Activated CD8-positive, alpha-beta memory T cell treated with anti-CD3 and anti-CD28 coated beads, Interleukin-2, amount 50 U/mL, for 4 hours (primary cell): Measurements from ENCODE around the gene TCEA2.
A peak's percentile ranks its signal among the peaks of the same experiment; 100 is the strongest.

ENCODE experiments used
- DNase-seq: peaks from one replicate; pipeline ENCODE4 v3.0.0-alpha.2; 2020

The TCEA2 gene

DNA sequence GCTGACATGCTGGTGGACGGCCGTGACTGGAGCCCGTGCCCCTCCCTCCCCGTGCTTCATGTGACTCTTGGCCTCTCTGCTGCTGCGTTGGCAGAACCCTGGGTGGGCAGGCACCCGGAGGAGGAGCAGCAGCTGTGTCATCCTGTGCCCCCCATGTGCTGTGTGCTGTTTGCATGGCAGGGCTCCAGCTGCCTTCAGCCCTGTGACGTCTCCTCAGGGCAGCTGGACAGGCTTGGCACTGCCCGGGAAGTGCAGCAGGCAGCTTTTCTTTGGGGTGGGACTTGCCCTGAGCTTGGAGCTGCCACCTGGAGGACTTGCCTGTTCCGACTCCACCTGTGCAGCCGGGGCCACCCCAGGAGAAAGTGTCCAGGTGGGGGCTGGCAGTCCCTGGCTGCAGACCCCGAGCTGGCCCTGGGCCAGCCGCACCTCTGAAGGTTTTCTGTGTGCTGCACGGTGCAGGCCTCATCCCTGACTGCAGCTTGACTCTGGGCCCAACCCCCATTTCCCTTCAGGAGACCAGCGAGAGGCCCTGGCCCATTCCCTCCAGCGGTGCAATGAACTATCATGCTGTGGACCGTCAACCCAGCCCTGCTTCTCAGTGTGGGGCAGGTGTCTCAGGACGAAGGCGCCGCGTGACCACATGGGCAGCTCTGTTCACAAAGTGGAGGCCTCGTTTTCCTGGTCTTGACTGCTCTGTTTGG, 36.2 kb downstream of the TCEA2 start:
- DNase-seq: no peak

DNA sequence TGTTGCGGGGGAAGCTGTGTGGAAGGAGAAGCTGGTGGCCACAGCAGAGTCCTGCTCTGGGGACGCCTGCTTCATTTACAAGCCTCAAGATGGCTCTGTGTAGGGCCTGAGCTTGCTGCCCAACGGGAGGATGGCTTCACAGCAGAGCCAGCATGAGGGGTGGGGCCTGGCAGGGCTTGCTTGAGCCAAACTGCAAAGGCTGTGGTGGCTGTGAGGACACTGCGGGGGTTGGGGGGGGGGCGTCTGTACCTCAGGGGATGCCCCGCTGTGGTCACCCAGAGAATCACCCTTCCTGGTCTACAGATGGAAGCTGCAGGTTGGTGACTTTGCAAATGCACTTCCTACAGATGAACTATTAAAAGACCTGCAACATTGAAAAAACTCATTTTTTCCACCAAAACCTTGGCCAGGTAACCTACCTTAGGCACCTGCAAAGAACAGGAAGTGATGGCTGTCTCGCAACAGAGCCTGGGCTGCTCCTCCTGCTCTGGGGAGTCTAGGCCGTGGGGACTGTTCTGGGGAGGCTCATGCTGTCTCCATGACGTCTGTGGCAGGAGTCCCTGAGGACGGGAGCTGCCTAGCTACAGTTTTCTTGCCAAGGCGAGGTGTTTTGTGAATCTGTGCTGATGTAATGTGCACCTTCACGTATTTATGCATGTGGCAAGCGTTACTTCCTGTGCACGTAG, 37.0 kb downstream of the TCEA2 start:
- DNase-seq: no peak

GRCh38 chr20:64100566-64100888, 37.5 kb downstream of the TCEA2 start:
- DNase-seq: no peak

GRCh38 chr20:64100946-64101688, 38.1 kb downstream of the TCEA2 start:
- DNase-seq: no peak

DNA sequence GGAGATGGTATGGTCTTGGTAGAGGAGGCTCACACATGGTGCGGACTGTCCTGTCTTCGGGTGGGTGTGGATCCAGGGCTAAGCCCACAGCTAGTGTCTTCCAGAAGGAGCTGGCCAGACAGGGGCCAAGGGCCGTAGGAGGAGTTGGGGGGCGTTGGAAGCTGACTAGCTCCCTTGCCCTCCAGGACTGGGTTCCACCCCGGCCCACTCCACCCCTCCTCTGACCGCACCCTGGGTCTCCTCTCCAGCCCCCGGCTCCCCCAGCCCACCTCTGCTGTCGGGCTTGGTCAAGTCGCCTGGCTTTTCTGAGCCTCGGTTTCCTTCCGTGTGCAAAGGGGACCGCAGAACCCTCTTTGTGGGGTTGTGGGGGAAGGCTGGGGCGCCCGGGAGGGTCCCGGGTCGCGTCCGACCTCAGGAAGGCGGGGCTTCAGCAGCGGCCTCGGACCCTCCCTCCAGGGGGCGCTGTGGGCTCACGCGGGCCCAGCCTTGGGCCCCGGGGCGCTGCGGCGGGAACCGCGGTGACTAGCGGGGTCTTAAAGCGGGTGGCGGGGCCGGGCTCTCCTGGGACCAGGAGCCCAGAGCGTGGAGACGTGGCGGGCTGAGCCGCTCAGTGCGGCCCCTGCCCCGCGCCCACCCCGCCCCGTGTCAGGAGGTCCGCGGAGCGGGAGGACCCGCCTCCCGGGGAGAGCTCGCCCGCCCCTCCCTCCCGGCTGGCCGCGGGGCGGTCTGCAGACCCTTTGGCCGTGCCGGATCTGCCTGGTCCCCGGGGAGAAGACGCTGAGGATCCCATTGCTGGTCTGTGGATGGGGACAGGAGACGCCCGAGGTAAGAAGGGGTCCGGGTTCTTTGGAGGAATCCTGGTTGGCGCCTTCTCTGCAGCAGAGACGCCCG, 39.0 kb downstream of the TCEA2 start:
- DNase-seq: peak; percentile 71

- no peak for DNase-seq
Measured at GRCh38 chr20:64102647-64103354, 39.8 kb downstream of the TCEA2 start.

DNA sequence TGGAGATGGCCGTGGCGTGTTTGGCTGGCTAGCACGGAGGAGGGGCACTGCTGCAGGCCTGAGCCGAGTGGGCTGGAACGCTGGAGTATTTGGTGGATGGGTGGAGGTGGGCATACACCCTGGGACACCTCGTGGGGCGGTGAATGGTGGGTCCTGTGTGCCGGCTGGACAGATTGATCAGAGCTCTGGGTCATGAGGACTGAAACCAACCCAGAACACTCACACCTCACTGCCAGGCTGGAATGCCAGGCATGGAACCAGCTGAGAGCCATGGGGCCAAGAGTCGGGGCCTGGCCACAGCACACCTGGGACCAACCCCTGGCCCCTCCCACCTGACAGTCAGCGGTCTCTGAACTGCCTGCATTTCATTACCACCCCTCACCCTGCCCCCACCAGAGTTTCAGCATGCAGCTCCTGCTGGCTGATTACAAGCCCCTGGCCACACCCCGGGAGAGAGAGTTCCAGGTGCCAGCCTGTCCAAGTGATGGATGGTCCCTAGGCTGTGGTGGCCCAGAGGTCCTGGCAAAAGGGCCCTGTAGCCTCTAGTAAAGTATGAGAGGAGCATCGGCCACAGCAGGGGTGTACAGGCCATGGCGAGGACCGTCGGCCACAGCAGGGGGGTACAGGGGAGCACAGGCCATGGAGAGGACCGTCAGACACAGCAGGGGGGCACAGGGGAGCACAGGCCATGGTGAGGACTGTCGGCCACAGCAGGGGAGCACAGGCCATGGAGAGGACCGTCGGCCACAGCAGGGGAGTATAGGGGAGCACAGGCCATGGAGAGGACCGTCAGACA, 41.1 kb downstream of the TCEA2 start:
- DNase-seq: peak; percentile 11

GRCh38 chr20:64104667-64105451, 41.9 kb downstream of the TCEA2 start:
- DNase-seq: peak; percentile 9

DNA sequence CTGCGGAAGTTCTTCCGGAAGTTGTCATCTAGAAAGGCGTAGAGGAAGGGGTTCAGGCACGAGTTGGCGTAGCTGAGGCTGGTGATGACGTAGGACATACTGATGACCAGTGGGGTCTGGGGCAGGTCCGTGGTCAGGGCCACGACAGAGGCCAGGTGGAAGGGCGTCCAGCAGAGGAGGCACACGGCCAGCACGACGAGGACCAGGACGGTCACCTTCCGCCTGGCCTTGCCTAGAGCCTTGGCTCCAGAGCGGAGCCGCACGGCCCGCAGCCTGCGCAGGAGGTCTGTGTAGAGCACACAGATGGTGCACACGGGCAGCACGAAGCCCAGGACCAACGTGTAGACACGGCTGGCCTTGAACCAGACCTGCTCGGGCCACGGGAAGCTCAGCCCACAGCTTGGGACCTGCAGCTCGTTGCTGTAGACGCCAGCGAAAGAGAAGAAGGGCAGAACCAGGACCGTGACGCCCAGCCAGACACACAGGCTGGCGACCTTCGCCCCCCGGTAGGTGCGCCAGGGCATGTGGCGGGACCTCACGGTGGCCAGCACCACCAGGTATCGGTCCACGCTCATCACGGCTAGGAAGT, 42.9 kb downstream of the TCEA2 start:
- DNase-seq: peak; percentile 10

DNA sequence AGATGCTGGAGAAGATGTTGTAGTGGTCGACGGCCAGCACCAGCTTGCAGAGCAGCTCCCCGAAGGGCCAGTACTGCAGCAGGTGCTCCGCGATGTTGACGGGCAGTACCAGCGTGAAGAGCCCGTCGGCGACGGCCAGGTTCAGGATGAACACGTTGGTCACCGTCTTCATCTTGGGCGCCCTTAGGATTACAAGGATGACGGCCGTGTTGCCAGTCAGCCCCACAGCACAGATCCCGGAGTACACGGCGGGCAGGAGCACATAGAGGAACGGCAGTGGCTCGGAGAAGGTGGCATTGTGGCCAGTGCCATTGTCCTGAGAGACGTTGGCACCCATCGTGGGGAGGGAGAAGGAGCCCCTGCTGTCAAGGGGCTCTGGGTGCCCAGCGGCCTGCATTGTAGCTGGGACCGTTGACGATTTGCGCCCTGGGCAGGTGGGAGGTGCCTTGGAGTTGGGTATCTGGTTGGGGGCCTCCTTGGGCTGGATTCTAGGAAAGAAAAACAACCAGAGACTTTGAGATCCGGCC, 43.5 kb downstream of the TCEA2 start:
- DNase-seq: no peak

GRCh38 chr20:64106981-64107735, 44.2 kb downstream of the TCEA2 start, which contains the start of gene NPBWR2:
TSS of gene NPBWR2 (minus strand) at chr20:64107565. CDS start at chr20:64106831, 734 bp downstream.
- DNase-seq: peak; percentile 33

GRCh38 chr20:64107736-64108457, 44.9 kb downstream of the TCEA2 start:
- peak; percentile 12 for DNase-seq

DNA sequence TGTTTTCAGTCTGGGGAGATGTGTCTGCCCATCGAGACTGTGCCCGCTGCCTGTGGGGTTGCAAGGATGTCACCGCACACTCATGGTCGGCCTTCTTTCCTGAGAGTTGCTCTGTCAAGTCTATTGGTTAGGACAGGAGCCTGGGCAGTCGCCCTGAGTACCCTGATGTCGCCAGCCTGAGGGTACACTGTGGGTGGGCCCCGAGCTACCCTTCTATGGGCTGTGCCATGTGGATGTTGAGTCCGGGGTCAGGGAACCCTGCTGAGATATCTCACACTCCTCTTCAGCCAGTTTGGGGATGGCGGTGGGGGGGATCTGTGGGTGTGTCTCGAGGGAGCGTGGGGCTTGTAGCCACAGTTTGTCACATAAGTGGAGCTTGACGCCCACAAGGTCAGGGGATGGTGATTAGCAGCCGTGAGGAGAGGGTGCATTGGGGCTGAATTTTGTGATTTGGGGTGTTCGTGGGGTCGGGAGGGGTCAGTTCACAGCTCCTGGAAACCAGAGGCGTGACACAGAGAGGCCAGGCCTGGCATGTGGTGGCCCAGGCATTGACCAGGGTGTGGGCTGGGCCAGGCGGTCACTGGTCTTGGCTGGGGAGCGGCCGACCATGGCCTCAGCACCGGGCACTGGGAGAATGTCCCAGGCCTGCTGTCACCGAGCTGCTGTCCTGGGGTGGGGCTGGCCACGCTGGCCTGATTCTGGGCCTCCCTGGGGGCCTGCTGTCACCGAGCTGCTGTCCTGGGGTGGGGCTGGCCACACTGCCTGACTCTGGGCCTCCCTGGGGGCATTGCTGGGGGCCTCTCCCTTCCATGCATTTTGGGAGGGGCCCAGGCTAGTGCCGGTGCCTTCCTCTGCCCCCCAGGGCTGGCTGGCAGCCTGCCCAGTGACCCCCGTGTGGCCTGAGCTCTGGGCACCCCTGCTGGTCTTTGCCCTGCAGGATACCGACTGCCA, 46.0 kb downstream of the TCEA2 start:
- peak; percentile 10 for DNase-seq

DNA sequence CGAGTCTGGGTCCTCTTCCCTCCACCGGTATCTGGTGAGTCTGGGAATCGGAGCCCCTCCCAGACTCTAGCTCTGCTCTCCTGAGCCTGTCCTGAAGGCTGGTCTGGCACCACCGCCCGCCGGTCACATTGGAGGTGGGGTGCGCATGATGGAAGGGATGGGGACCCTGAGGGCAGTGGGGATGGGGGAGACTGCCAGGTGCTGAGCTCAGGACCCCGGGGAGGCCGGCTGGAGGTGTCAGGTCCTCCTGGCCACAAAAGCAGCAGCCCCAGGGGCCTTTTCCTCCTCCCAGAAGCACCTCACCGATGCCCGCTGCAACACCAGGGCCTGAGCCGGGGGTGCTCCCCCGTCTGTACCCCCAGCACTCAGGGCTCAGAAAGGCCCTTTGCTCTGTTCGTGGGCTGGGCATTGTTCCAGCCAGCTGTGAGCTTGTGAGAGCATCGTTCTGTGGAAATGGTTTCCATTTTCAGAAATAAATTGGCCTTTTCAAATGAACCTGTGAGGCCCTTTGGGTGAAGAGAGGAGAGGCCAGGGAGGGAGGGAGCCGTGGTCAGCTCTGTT, 46.9 kb downstream of the TCEA2 start:
- no peak for DNase-seq

GRCh38 chr20:64110411-64111068, 47.5 kb downstream of the TCEA2 start:
- peak; percentile 9 for DNase-seq
